Gastroesophageal sphincter (tissue), 4 donors: ENCODE results near the gene KLHDC7A. TPM values are rescaled to one million over a fixed set of nuclear protein-coding genes. Genes with fewer than 3 reads are reported as not detected.

ENCODE experiments used
- ATAC-seq: fragments of 150-250 bp; one replicate; pipeline ENCODE4 v1.9.1; 2016; ENCODE audit warnings: mild to moderate bottlenecking, moderate library complexity
- H3K27ac ChIP-seq, 4 donors: fragments of 200-600 bp; sonication (generic) in 3 of 4; 1 replicate in 3 of 4; 2 replicates in 1 of 4; pipeline ENCODE4 v1.5.1; 2016 to 2019
- H3K27me3 ChIP-seq: fragments of 200-600 bp; sonication (generic); one replicate; pipeline ENCODE4 v1.5.1; 2019
- H3K36me3 ChIP-seq, 2 donors: fragments of 200-600 bp; sonication (generic); one replicate each; pipeline ENCODE4 v1.5.1; 2019; ENCODE audit warnings: control low read depth in 1 of 2
- H3K4me1 ChIP-seq, 3 donors: fragments of 200-600 bp; sonication (generic); 1 replicate in 2 of 3; 2 replicates in 1 of 3; pipeline ENCODE4 v1.5.1; 2016 to 2019; ENCODE audit warnings: control low read depth in 2 of 3
- H3K4me3 ChIP-seq, 2 donors: fragments of 200-600 bp; sonication (generic); one replicate each; pipeline ENCODE4 v1.5.1; 2019; ENCODE audit warnings: mild to moderate bottlenecking in 1 of 2, moderate library complexity in 1 of 2
- H3K9me3 ChIP-seq, 3 donors: fragments of 200-600 bp; sonication (generic); one replicate each; pipeline ENCODE4 v1.5.1; 2017 to 2019; ENCODE audit warnings: control low read depth in 2 of 3
- CTCF ChIP-seq, 4 experiments: fragments of 200-600 bp in 2 of 4; fragments of 450-650 bp in 2 of 4; sonication (generic) in 1 of 4; IDR thresholded peaks; one replicate each; pipeline ENCODE4 v1.5.1; 2017 to 2019; ENCODE audit warnings: antibody characterized with exemption in 4 of 4, mild to moderate bottlenecking in 2 of 4, moderate library complexity in 2 of 4
- EP300 ChIP-seq: sonication (generic); formaldehyde crosslinking; IDR thresholded peaks from one replicate; pipeline ENCODE4 v1.6.1; 2017; ENCODE audit warnings: antibody characterized with exemption, mild to moderate bottlenecking
- POLR2A ChIP-seq, 2 donors: fragments of 450-650 bp; IDR thresholded peaks; one replicate each; pipeline ENCODE4 v1.6.1; 2017; ENCODE audit warnings: antibody characterized with exemption in 2 of 2, mild to moderate bottlenecking in 2 of 2, moderate library complexity in 1 of 2
- POLR2AphosphoS5 ChIP-seq: sonication (generic); formaldehyde crosslinking; IDR thresholded peaks from one replicate; pipeline ENCODE4 v1.6.1; 2017; ENCODE audit warnings: antibody characterized with exemption
- WGBS, 2 donors: methylation state at CpG; one replicate each; pipeline ENCODE4 v1.1.5; 2018; ENCODE audit warnings: low coverage in 1 of 2; 5-methylcytosine and 5-hydroxymethylcytosine counted together
- total RNA-seq, 4 donors: library from RNA; depleted of rRNA; stranded (reverse); fragments of >200 nt; gene quantifications; one replicate each; pipeline ENCODE4 v1.1.0, GENCODE V29; 2016

Gene KLHDC7A
- total RNA-seq, 4 donors from 2014 or later = 0.22 TPM; not detected in 3

GRCh38 chr1:18464665-18465050, 16.1 kb upstream of the KLHDC7A start:
- TF ChIP-seq CTCF (IDR thresholded peaks at IDR 0.05) (no peak), EP300 (no peak), POLR2A (IDR thresholded peaks at IDR 0.05) (no peak), POLR2AphosphoS5 (no peak)
- 68% methylated on average over 3 of the region's 8 CpGs; no CpG with 5 or more reads in 1 of the 2 donors for WGBS, 2 donors
- H3K27me3 ChIP-seq = peaks cover 80% of the 10 kb centered on the region
- H3K4me1 ChIP-seq = no peaks in the 10 kb centered on the region
- no peak for ATAC-seq
- no peak overlapping the region for H3K27ac ChIP-seq
- no peak overlapping the region for H3K4me3 ChIP-seq
- no peaks in the 10 kb centered on the region for H3K36me3 ChIP-seq
- H3K9me3 ChIP-seq = no peaks in the 10 kb centered on the region

GRCh38 chr1:18466676-18467075, 14.1 kb upstream of the KLHDC7A start:
- no peaks in the 10 kb centered on the region for H3K36me3 ChIP-seq
- no peaks in the 10 kb centered on the region for H3K9me3 ChIP-seq
- H3K4me1 ChIP-seq = no peaks in the 10 kb centered on the region
- no peak overlapping the region for H3K4me3 ChIP-seq
- no peak overlapping the region for H3K27ac ChIP-seq
- 39 to 63% methylated on average over 5 to 6 of the region's 7 CpGs for WGBS, 2 donors
- peaks cover 76% of the 10 kb centered on the region for H3K27me3 ChIP-seq
- no peak for TF ChIP-seq POLR2A (IDR thresholded peaks at IDR 0.05)
- no peak for TF ChIP-seq POLR2AphosphoS5
- no peak for TF ChIP-seq EP300
- TF ChIP-seq CTCF (IDR thresholded peaks at IDR 0.05) = no peak
- ATAC-seq = no peak

- no peak overlapping the region for H3K4me3 ChIP-seq
- H3K4me1 ChIP-seq = no peaks in the 10 kb centered on the region
- WGBS, 2 donors = 70 to 78% methylated on average over 6 of the region's 6 CpGs
- no peaks in the 10 kb centered on the region for H3K36me3 ChIP-seq
- ATAC-seq = no peak
- H3K9me3 ChIP-seq = no peaks in the 10 kb centered on the region
- TF ChIP-seq EP300 (no peak), CTCF (IDR thresholded peaks at IDR 0.05) (no peak), POLR2A (IDR thresholded peaks at IDR 0.05) (no peak), POLR2AphosphoS5 (no peak)
- peaks cover 80% of the 10 kb centered on the region for H3K27me3 ChIP-seq
- H3K27ac ChIP-seq = no peak overlapping the region
These were observed 12.2 kb upstream of the KLHDC7A start for GRCh38 chr1:18468570-18468969.

GRCh38 chr1:18469514-18469913, 11.2 kb upstream of the KLHDC7A start:
- 41% methylated on average over 5 of the region's 8 CpGs; no CpG with 5 or more reads in 1 of the 2 donors for WGBS, 2 donors
- Histone ChIP-seq H3K4me1 (no peaks in the 10 kb centered on the region), H3K4me3 (no peak overlapping the region), H3K9me3 (no peaks in the 10 kb centered on the region), H3K27me3 (peaks cover 83% of the 10 kb centered on the region), H3K36me3 (no peaks in the 10 kb centered on the region), H3K27ac (no peak overlapping the region)
- TF ChIP-seq EP300 = no peak
- no peak for TF ChIP-seq POLR2AphosphoS5
- TF ChIP-seq POLR2A (IDR thresholded peaks at IDR 0.05) = no peak
- TF ChIP-seq CTCF (IDR thresholded peaks at IDR 0.05) = no peak
- no peak for ATAC-seq

- TF ChIP-seq EP300 (no peak), CTCF (IDR thresholded peaks at IDR 0.05) (no peak), POLR2AphosphoS5 (no peak), POLR2A (IDR thresholded peaks at IDR 0.05) (no peak)
- H3K27me3 ChIP-seq = peaks cover 80% of the 10 kb centered on the region
- no peak overlapping the region for H3K27ac ChIP-seq
- H3K4me1 ChIP-seq = no peaks in the 10 kb centered on the region
- no peaks in the 10 kb centered on the region for H3K9me3 ChIP-seq
- 64 to 65% methylated on average over 8 to 11 of the region's 12 CpGs for WGBS, 2 donors
- no peaks in the 10 kb centered on the region for H3K36me3 ChIP-seq
- no peak for ATAC-seq
- H3K4me3 ChIP-seq = no peak overlapping the region
These were observed 9.9 kb upstream of the KLHDC7A start for GRCh38 chr1:18470671-18471355.
